GM13976 (cell line): ENCODE measurements around the gene PEX6.

Source experiments
- DNase-seq: peaks from one replicate; pipeline ENCODE4 v3.0.0; 2012; ENCODE audit warnings: low spot score
- CTCF ChIP-seq: IDR thresholded peaks from 2 replicates; pipeline ENCODE4 v1.5.1; 2012; ENCODE audit warnings: borderline replicate concordance, mild to moderate bottlenecking; ENCODE audit not compliant: insufficient read depth; ENCODE audit errors: extremely low read depth, missing control alignments, control extremely low read depth
- in situ Hi-C: fragments of 300-500 bp; cut with MboI; formaldehyde crosslinking; loops from one replicate; pipeline ENCODE4 v1.12.0; 2022; ENCODE audit warnings: low sequenced_read_pairs, mixed read lengths, inconsistent platforms; ENCODE audit not compliant: unreplicated experiment

The PEX6 gene

GRCh38 chr6:42937548-42938427 lies 41.2 kb downstream of the PEX6 start:
- no peak for TF ChIP-seq CTCF
- in situ Hi-C loops = no loop called here

GRCh38 chr6:42936398-42936797 lies 42.6 kb downstream of the PEX6 start:
- in situ Hi-C loops = no loop called here
- DNase-seq = no peak
- no peak for TF ChIP-seq CTCF

More at GRCh38 chr6:42937548-42938427, 41.2 kb downstream of the PEX6 start:
- no peak for DNase-seq

GRCh38 chr6:42935322-42935721 lies 43.7 kb downstream of the PEX6 start:
- DNase-seq = no peak
- TF ChIP-seq CTCF = no peak
- in situ Hi-C loops = no loop called here

GRCh38 chr6:42933205-42933604 lies 45.8 kb downstream of the PEX6 start:
- no peak for TF ChIP-seq CTCF
- DNase-seq = no peak
- in situ Hi-C loops = no loop called here

- in situ Hi-C loops = no loop called here
- no peak for TF ChIP-seq CTCF
- DNase-seq = no peak
These were observed 46.6 kb downstream of the PEX6 start for GRCh38 chr6:42932412-42932811.

- DNase-seq = peak; percentile 81
- no peak for TF ChIP-seq CTCF
- in situ Hi-C loops = no loop called here
These were observed 49.1 kb downstream of the PEX6 start for GRCh38 chr6:42929821-42930360.
